GM23248 (cell line): ENCODE data around the gene GGTLC1. TPM values are rescaled to one million over a fixed set of nuclear protein-coding genes. Genes with fewer than 3 reads are reported as not detected.
"Not testable (repeated sequence)": the region's sequence is repeated elsewhere in the genome, so short reads cannot be mapped to it uniquely, and the experiment has no call there.

Experiments
- DNase-seq: peaks from one replicate; pipeline ENCODE4 v3.0.0-alpha.2; 2015
- H2AFZ ChIP-seq: fragments of 200-600 bp; sonication (generic); 2 replicates; pipeline ENCODE4 v1.6.1; 2016; ENCODE audit warnings: antibody characterized with exemption
- H3F3A ChIP-seq: fragments of 200-600 bp; sonication (generic); 2 replicates; pipeline ENCODE4 v1.6.1; 2016; ENCODE audit warnings: mild to moderate bottlenecking, antibody characterized with exemption, mixed run types; ENCODE audit not compliant: insufficient read depth
- H3K27ac ChIP-seq: fragments of 200-600 bp; sonication (generic); 2 replicates; pipeline ENCODE4 v1.5.1; 2016; ENCODE audit warnings: mild to moderate bottlenecking
- H3K27me3 ChIP-seq: fragments of 200-600 bp; sonication (generic); replicated peaks from 2 replicates; pipeline ENCODE4 v1.6.1; 2016; ENCODE audit warnings: mild to moderate bottlenecking; ENCODE audit not compliant: insufficient read depth
- H3K36me3 ChIP-seq: fragments of 200-600 bp; sonication (generic); 2 replicates; pipeline ENCODE4 v1.6.1; 2016; ENCODE audit warnings: low read depth, mild to moderate bottlenecking
- H3K4me1 ChIP-seq: fragments of 200-600 bp; sonication (generic); 2 replicates; pipeline ENCODE4 v1.6.1; 2016; ENCODE audit warnings: mild to moderate bottlenecking; ENCODE audit not compliant: insufficient read depth
- H3K4me2 ChIP-seq: fragments of 200-600 bp; sonication (generic); one replicate; pipeline ENCODE4 v1.6.1; 2016; ENCODE audit warnings: mild to moderate bottlenecking; ENCODE audit not compliant: unreplicated experiment
- H3K4me3 ChIP-seq: fragments of 200-600 bp; sonication (generic); 2 replicates; pipeline ENCODE4 v1.5.1; 2016; ENCODE audit warnings: mild to moderate bottlenecking
- H3K79me2 ChIP-seq: fragments of 200-600 bp; sonication (generic); 2 replicates; pipeline ENCODE4 v1.6.1; 2016; ENCODE audit warnings: mild to moderate bottlenecking; ENCODE audit not compliant: insufficient read depth
- H3K9ac ChIP-seq: fragments of 200-600 bp; sonication (generic); 2 replicates; pipeline ENCODE4 v1.6.1; 2016; ENCODE audit warnings: mild to moderate bottlenecking
- H3K9me2 ChIP-seq: fragments of 200-600 bp; sonication (generic); 2 replicates; pipeline ENCODE4 v1.6.1; 2016; ENCODE audit warnings: mixed run types, mild to moderate bottlenecking, moderate library complexity; ENCODE audit not compliant: insufficient read depth
- H3K9me3 ChIP-seq: fragments of 200-600 bp; sonication (generic); one replicate; pipeline ENCODE4 v1.6.1; 2017; ENCODE audit warnings: low read depth
- H4K20me1 ChIP-seq: fragments of 200-600 bp; sonication (generic); 2 replicates; pipeline ENCODE4 v1.6.0; 2016; ENCODE audit not compliant: insufficient read depth
- WGBS, 2 experiments: methylation state at CpG; one replicate each; pipeline ENCODE4 v1.1.6; 2015 to 2017; ENCODE audit warnings: low lambda C conversion rate in 2 of 2, low coverage in 1 of 2; ENCODE audit errors: missing lambda C conversion rate in 2 of 2; 5-methylcytosine and 5-hydroxymethylcytosine counted together
- in situ Hi-C: fragments of 300-500 bp; cut with MboI; formaldehyde crosslinking; loops from 2 replicates; pipeline ENCODE4 v1.15.0; 2020
- polyA plus RNA-seq: library from polyadenylated mRNA; unstranded; fragments of >200 nt; fragmentation: Nextera tagmentation; extraction: Ambion mirVana; gene quantifications from 2 replicates; pipeline ENCODE4 v1.2.1, GENCODE V29; 2016
- total RNA-seq: library from RNA; depleted of rRNA; stranded (reverse); fragments of >200 nt; shearing (Covaris generic); gene quantifications from 2 replicates; pipeline ENCODE4 v1.2.3, GENCODE V29; 2014

The GGTLC1 gene
- total and polyA plus RNA-seq, 2 experiments from 2014 or later, result not detected

- H3K36me3 ChIP-seq, H3K27ac ChIP-seq, H3F3A ChIP-seq, H3K4me3 ChIP-seq, H3K79me2 ChIP-seq, DNase-seq, H3K27me3 ChIP-seq, H3K4me2 ChIP-seq, H2AFZ ChIP-seq, H3K9me3 ChIP-seq, H3K9me2 ChIP-seq, H4K20me1 ChIP-seq, H3K4me1 ChIP-seq, H3K9ac ChIP-seq: not testable (repeated sequence)
- in situ Hi-C loops, result loop anchor here (25.0 kb wide), 1 partner anchor 297 kb away; the partner anchor contains the start of gene CST4
- WGBS, 2 experiments, result 0 to 2% methylated on average over 8 to 10 of the region's 12 CpGs
Observed at GRCh38 chr20:23984476-23985023, 4.0 kb downstream of the GGTLC1 start.

GRCh38 chr20:23982112-23983018 lies 6.2 kb downstream of the GGTLC1 start:
- not testable (repeated sequence) for H3K4me2 ChIP-seq, H3K9ac ChIP-seq, H3K9me2 ChIP-seq, H2AFZ ChIP-seq, H3K9me3 ChIP-seq, H3K4me3 ChIP-seq, H4K20me1 ChIP-seq, DNase-seq, H3K27ac ChIP-seq, H3K27me3 ChIP-seq, H3K79me2 ChIP-seq, H3K36me3 ChIP-seq, H3F3A ChIP-seq, H3K4me1 ChIP-seq
- in situ Hi-C loops, result loop anchor here (25.0 kb wide), 1 partner anchor 295 kb away; the partner anchor contains the start of gene CST4
- 44 to 69% methylated on average over 3 to 10 of the region's 11 CpGs for WGBS, 2 experiments

GRCh38 chr20:23981526-23981925 lies 7.1 kb downstream of the GGTLC1 start:
- H3K4me1 ChIP-seq, H2AFZ ChIP-seq, DNase-seq, H3K27me3 ChIP-seq, H3K27ac ChIP-seq, H4K20me1 ChIP-seq, H3K9ac ChIP-seq, H3K4me3 ChIP-seq, H3K79me2 ChIP-seq, H3F3A ChIP-seq, H3K9me3 ChIP-seq, H3K36me3 ChIP-seq, H3K9me2 ChIP-seq, H3K4me2 ChIP-seq: not testable (repeated sequence)
- in situ Hi-C loops, result loop anchor here (25.0 kb wide), 1 partner anchor 294 kb away; the partner anchor contains the start of gene CST4
- 46 to 51% methylated on average over 5 of the region's 5 CpGs for WGBS, 2 experiments

GRCh38 chr20:23981014-23981413 lies 7.6 kb downstream of the GGTLC1 start:
- not testable (repeated sequence) for H3K4me1 ChIP-seq, H3K79me2 ChIP-seq, H2AFZ ChIP-seq, H3K9ac ChIP-seq, H3K4me2 ChIP-seq, H4K20me1 ChIP-seq, H3K27me3 ChIP-seq, H3F3A ChIP-seq, H3K27ac ChIP-seq, H3K4me3 ChIP-seq, H3K9me3 ChIP-seq, H3K9me2 ChIP-seq, DNase-seq, H3K36me3 ChIP-seq
- 29 to 36% methylated on average over 9 to 11 of the region's 11 CpGs for WGBS, 2 experiments
- in situ Hi-C loops, result loop anchor here (25.0 kb wide), 1 partner anchor 294 kb away; the partner anchor contains the start of gene CST4

- not testable (repeated sequence) for H3K4me3 ChIP-seq, H4K20me1 ChIP-seq, H3K4me1 ChIP-seq, DNase-seq, H3F3A ChIP-seq, H3K9me2 ChIP-seq, H3K9ac ChIP-seq, H2AFZ ChIP-seq, H3K9me3 ChIP-seq, H3K4me2 ChIP-seq, H3K27me3 ChIP-seq, H3K79me2 ChIP-seq, H3K27ac ChIP-seq, H3K36me3 ChIP-seq
- in situ Hi-C loops, result loop anchor here (25.0 kb wide), 1 partner anchor 293 kb away; the partner anchor contains the start of gene CST4
- 67 to 70% methylated on average over 11 to 17 of the region's 17 CpGs for WGBS, 2 experiments
Observed at GRCh38 chr20:23979899-23980811, 8.4 kb downstream of the GGTLC1 start.

- not testable (repeated sequence) for H3K4me3 ChIP-seq, H3K4me2 ChIP-seq, H4K20me1 ChIP-seq, H3K27me3 ChIP-seq, H3K36me3 ChIP-seq, H3K9me2 ChIP-seq, H3F3A ChIP-seq, DNase-seq, H3K9me3 ChIP-seq, H3K27ac ChIP-seq, H3K4me1 ChIP-seq, H2AFZ ChIP-seq, H3K79me2 ChIP-seq, H3K9ac ChIP-seq
- in situ Hi-C loops, result loop anchor here (25.0 kb wide), 1 partner anchor 292 kb away; the partner anchor contains the start of gene CST4
- 44 to 47% methylated on average over 6 of the region's 6 CpGs for WGBS, 2 experiments
Observed at GRCh38 chr20:23979380-23979779, 9.2 kb downstream of the GGTLC1 start.

GRCh38 chr20:23978457-23978856 lies 10.1 kb downstream of the GGTLC1 start:
- not testable (repeated sequence) for H4K20me1 ChIP-seq, H3F3A ChIP-seq, H2AFZ ChIP-seq, DNase-seq, H3K9me3 ChIP-seq, H3K27ac ChIP-seq, H3K4me1 ChIP-seq, H3K79me2 ChIP-seq, H3K4me3 ChIP-seq, H3K36me3 ChIP-seq, H3K9ac ChIP-seq, H3K27me3 ChIP-seq, H3K9me2 ChIP-seq, H3K4me2 ChIP-seq
- in situ Hi-C loops, result loop anchor here (25.0 kb wide), 1 partner anchor 291 kb away; the partner anchor contains the start of gene CST4
- WGBS, 2 experiments, result 25 to 29% methylated on average over 6 of the region's 6 CpGs
